Naive thymus-derived CD4-positive, alpha-beta T cell (primary cell): ENCODE results near the gene APOA5. TPM values are rescaled to one million over a fixed set of nuclear protein-coding genes. Genes with fewer than 3 reads are reported as not detected.

ENCODE experiments used
- ATAC-seq: fragments of 150-1000 bp; cut with Tn5 transposase; 2 replicates; pipeline ENCODE4 v1.10.0; 2021; ENCODE audit warnings: mild to moderate bottlenecking, moderate library complexity
- CTCF ChIA-PET: fragments of 350-600 bp; sonication (Branson Sonifier 250); formaldehyde crosslinking; loops from one replicate; lab custom pipeline; 2021; ENCODE audit warnings: antibody characterized with exemption; lab: Charles Lee
- POLR2A ChIA-PET: fragments of 350-600 bp; sonication (Branson Sonifier 250); formaldehyde crosslinking; loops from one replicate; lab custom pipeline; 2021; ENCODE audit warnings: antibody characterized with exemption, inconsistent platforms; lab: Charles Lee
- DNase-seq, 9 donors: peaks; one replicate each; pipeline versions ENCODE4 v3.0.0 to v3.0.0-alpha.2; 2020 to 2022; ENCODE audit warnings: mixed read lengths in 1 of 9
- H3K27ac ChIP-seq: one replicate; pipeline ENCODE4 v1.7.0; 2013; ENCODE audit warnings: mild to moderate bottlenecking, low read depth, low read length, moderate library complexity
- H3K27me3 ChIP-seq, 2 donors: one replicate each; pipeline ENCODE4 v1.7.0; 2013; ENCODE audit warnings: low read length in 2 of 2, mild to moderate bottlenecking in 2 of 2, moderate library complexity in 2 of 2; ENCODE audit not compliant: control insufficient read depth in 2 of 2, insufficient read depth in 2 of 2
- H3K36me3 ChIP-seq, 3 experiments: 1 replicate in 2 of 3; 2 replicates in 1 of 3; pipeline ENCODE4 v1.7.0; 2013; ENCODE audit warnings: low read length in 3 of 3, mild to moderate bottlenecking in 3 of 3, moderate library complexity in 1 of 3; ENCODE audit not compliant: insufficient read depth in 3 of 3, control insufficient read depth in 2 of 3
- H3K4me1 ChIP-seq, 2 donors: one replicate each; pipeline ENCODE4 v1.7.0; 2013; ENCODE audit warnings: low read length in 2 of 2, mild to moderate bottlenecking in 2 of 2, moderate library complexity in 1 of 2; ENCODE audit not compliant: control insufficient read depth in 2 of 2, insufficient read depth in 2 of 2
- H3K4me3 ChIP-seq: 2 replicates; pipeline ENCODE4 v1.7.0; 2013; ENCODE audit warnings: mild to moderate bottlenecking, low read length
- H3K9me3 ChIP-seq, 3 experiments: 1 replicate in 2 of 3; 2 replicates in 1 of 3; pipeline ENCODE4 v1.7.0; 2013; ENCODE audit warnings: low read length in 3 of 3; ENCODE audit not compliant: control insufficient read depth in 2 of 3
- H3K27ac Mint-ChIP-seq, 9 donors: one replicate each; pipeline ENCODE4 v1.8.0; 2020 to 2022; ENCODE audit warnings: mixed read lengths in 9 of 9, mild to moderate bottlenecking in 8 of 9, moderate library complexity in 5 of 9, inconsistent platforms in 2 of 9
- H3K27me3 Mint-ChIP-seq, 5 donors: one replicate each; pipeline ENCODE4 v1.8.0; 2021 to 2022; ENCODE audit warnings: mixed read lengths in 5 of 5, mild to moderate bottlenecking in 1 of 5
- H3K36me3 Mint-ChIP-seq, 5 donors: one replicate each; pipeline ENCODE4 v1.8.0; 2020 to 2022; ENCODE audit warnings: mixed read lengths in 5 of 5, mild to moderate bottlenecking in 3 of 5, inconsistent platforms in 1 of 5
- H3K4me1 Mint-ChIP-seq, 7 donors: one replicate each; pipeline ENCODE4 v1.8.0; 2020 to 2022; ENCODE audit warnings: mixed read lengths in 7 of 7, mild to moderate bottlenecking in 3 of 7, inconsistent platforms in 1 of 7
- H3K4me3 Mint-ChIP-seq, 10 donors: one replicate each; pipeline ENCODE4 v1.8.0; 2020 to 2022; ENCODE audit warnings: mild to moderate bottlenecking in 10 of 10, mixed read lengths in 10 of 10, moderate library complexity in 6 of 10, inconsistent platforms in 2 of 10
- H3K9me3 Mint-ChIP-seq, 11 donors: one replicate each; pipeline ENCODE4 v1.8.0; 2020 to 2022; ENCODE audit warnings: mixed read lengths in 11 of 11, mild to moderate bottlenecking in 4 of 11, inconsistent platforms in 1 of 11, moderate library complexity in 1 of 11
- intact Hi-C, 2 donors: fragments of 100-400 bp; cut with micrococcal nuclease; formaldehyde crosslinking; loops; one replicate each; pipeline ENCODE4 v1.15.1; 2023
- polyA plus RNA-seq, 2 donors: library from polyadenylated mRNA; unstranded; fragments of 300-500 nt; fragmentation: Illumina TruSeq; gene quantifications; one replicate each; pipeline ENCODE4 v1.2.3, GENCODE V29; 2021
- total RNA-seq, 6 experiments: library from RNA in 5 of 6; stranded (reverse) in 5 of 6; gene quantifications; 1 replicate in 5 of 6; 2 replicates in 1 of 6; pipeline ENCODE4 v1.2.3 and lab custom pipeline; 2021 to 2026

Gene APOA5
- total RNA-seq (not detected), polyA plus RNA-seq (not detected), total RNA-seq (lab: John Stamatoyannopoulos, UW) (not detected)

GRCh38 chr11:116791813-116792143 lies at the start of gene APOA5:
Gene APOA5, minus strand, starts transcription at chr11:116791879. Its CDS starts 19 bp downstream, at chr11:116791860.
- Mint-ChIP-seq H3K9me3 (peaks cover 0 to 4% (median 0%) of the 10 kb centered on the region in 11 donors), H3K27ac (peak within 1 kb of the TSS in 3 of 9 donors; percentile 38 to 88 (median 59)), H3K4me1 (peaks cover 15 to 30% (median 24%) of the 10 kb centered on the region in 7 donors), H3K36me3 (peaks cover 0 to 4% (median 4%) of the 10 kb centered on the region in 5 donors), H3K4me3 (peak within 1 kb of the TSS in 8 of 10 donors; percentile 12 to 68 (median 40)), H3K27me3 (peaks cover 0 to 4% (median 0%) of the 10 kb centered on the region in 5 donors)
- peaks cover 0 to 3% (median 0%) of the 10 kb centered on the region in 3 experiments for H3K36me3 ChIP-seq
- no peaks in the 10 kb centered on the region for H3K27me3 ChIP-seq
- peaks cover 10 to 20% of the 10 kb centered on the region in 2 donors for H3K4me1 ChIP-seq
- no peak for DNase-seq
- no peak within 1 kb of the TSS for H3K4me3 ChIP-seq
- H3K9me3 ChIP-seq: no peaks in the 10 kb centered on the region
- intact Hi-C loops: loop anchor here (1.0 to 2.0 kb wide), 6 partner anchors 45 to 435 kb away; no protein-coding TSS in a partner anchor
- no peak within 1 kb of the TSS for H3K27ac ChIP-seq
- CTCF ChIA-PET: interaction anchor here (0.8 to 5.8 kb wide), 16 partner anchors 8 to 435 kb away, joined by 3 to 66 read pairs (median 7); partner anchors contain the start of genes APOA1 and SIDT2
- no peak for ATAC-seq
- POLR2A ChIA-PET: interaction anchor here (0.5 to 2.4 kb wide), 5 partner anchors 18 to 307 kb away, joined by 3 to 15 read pairs (median 5); partner anchors contain the start of genes APOA1, BUD13 and SIK3

GRCh38 chr11:116840746-116841296 lies 49.1 kb upstream of the APOA5 start:
- peaks cover 4 to 5% of the 10 kb centered on the region in 2 donors for H3K4me1 ChIP-seq
- intact Hi-C loops: loop anchor here in 1 of 2 donors (1.0 kb wide), 1 partner anchor 265 kb away; no protein-coding TSS in a partner anchor
- ChIA-PET CTCF (interaction anchor here (0.7 kb wide), 1 partner anchor 38 kb away, joined by 3 read pairs; no protein-coding TSS in a partner anchor), POLR2A (interaction anchor here (1.3 kb wide), 1 partner anchor 9 kb away, joined by 4 read pairs; no protein-coding TSS in a partner anchor)
- Mint-ChIP-seq H3K4me1 (peaks cover 0 to 14% (median 4%) of the 10 kb centered on the region in 7 donors), H3K27me3 (no peaks in the 10 kb centered on the region), H3K27ac (no peak overlapping the region), H3K4me3 (no peak overlapping the region), H3K9me3 (no peaks in the 10 kb centered on the region), H3K36me3 (peaks cover under 1 to 20% (median 7%) of the 10 kb centered on the region in 5 donors)
- DNase-seq (no peak), ATAC-seq (no peak)
- H3K27ac ChIP-seq: no peak overlapping the region
- peaks cover 0 to 20% (median 6%) of the 10 kb centered on the region in 3 experiments for H3K36me3 ChIP-seq
- no peaks in the 10 kb centered on the region for H3K27me3 ChIP-seq
- H3K4me3 ChIP-seq: no peak overlapping the region
- no peaks in the 10 kb centered on the region for H3K9me3 ChIP-seq

GRCh38 chr11:116840224-116840745 lies 48.6 kb upstream of the APOA5 start:
- ChIA-PET POLR2A (interaction anchor here (0.8 to 1.3 kb wide), 2 partner anchors 9 to 11 kb away, joined by 3 to 4 read pairs; no protein-coding TSS in a partner anchor), CTCF (no interaction called here)
- H3K36me3 Mint-ChIP-seq: peaks cover 0 to 14% (median 5%) of the 10 kb centered on the region in 5 donors
- intact Hi-C loops: loop anchor here in 1 of 2 donors (1.0 kb wide), 1 partner anchor 266 kb away; no protein-coding TSS in a partner anchor
- Histone ChIP-seq H3K36me3 (peaks cover 0 to 15% (median under 1%) of the 10 kb centered on the region in 3 experiments), H3K4me3 (no peak overlapping the region), H3K27me3 (no peaks in the 10 kb centered on the region), H3K27ac (no peak overlapping the region), H3K9me3 (no peaks in the 10 kb centered on the region), H3K4me1 (peaks cover 4 to 7% of the 10 kb centered on the region in 2 donors)
- no peaks in the 10 kb centered on the region for H3K27me3 Mint-ChIP-seq
- no peaks in the 10 kb centered on the region for H3K9me3 Mint-ChIP-seq
- no peak overlapping the region for H3K4me3 Mint-ChIP-seq
- ATAC-seq (no peak), DNase-seq (no peak)
- peak overlapping the region in 2 of 9 donors; percentile 0 to 12 for H3K27ac Mint-ChIP-seq
- peaks cover 0 to 15% (median 8%) of the 10 kb centered on the region in 7 donors for H3K4me1 Mint-ChIP-seq

DNA sequence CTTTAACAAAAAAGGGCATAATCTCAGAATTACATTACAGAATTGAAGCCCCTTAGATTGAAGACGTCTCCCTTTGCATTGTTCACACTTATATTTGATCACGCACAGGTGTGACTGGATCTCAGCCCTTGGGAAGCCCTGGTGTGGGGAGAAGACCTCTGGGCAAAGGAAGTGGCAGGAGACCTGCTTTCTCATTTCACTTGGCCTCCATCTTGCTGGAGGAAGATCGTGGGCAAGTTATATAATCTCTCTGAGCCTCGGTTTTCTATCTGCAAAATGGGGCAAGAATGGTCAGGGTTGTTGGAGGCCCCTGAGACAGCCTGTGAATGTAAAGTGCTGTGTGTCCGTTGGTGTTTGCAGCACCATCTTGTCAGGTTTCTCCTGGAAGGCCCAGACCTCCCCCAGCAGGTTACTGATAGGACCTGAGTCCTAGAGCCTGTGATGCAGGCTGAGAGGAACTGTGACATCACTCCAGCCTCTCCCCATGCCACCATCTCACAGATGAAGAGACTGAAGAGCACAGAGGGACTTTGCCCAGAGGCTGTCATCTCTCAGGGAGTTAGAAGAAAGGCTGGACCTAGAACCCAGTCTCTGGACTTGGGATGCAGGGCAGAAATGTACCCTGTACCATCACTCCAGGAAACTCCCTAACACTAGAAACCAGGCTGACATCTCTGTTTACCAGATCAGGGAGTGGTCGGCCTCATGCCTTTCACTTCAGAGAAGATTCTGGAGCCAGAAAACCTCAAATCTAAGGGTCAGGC lies 46.8 kb upstream of the APOA5 start:
- no peaks in the 10 kb centered on the region for H3K9me3 ChIP-seq
- peaks cover 0 to 4% (median 0%) of the 10 kb centered on the region in 5 donors for H3K27me3 Mint-ChIP-seq
- H3K9me3 Mint-ChIP-seq: no peaks in the 10 kb centered on the region

GRCh38 chr11:116837231-116838091 lies 45.8 kb upstream of the APOA5 start, which contains the start of gene APOA1:
Gene APOA1, minus strand, starts transcription at chr11:116837622. Its CDS starts 235 bp downstream, at chr11:116837387.
- H3K36me3 ChIP-seq: no peaks in the 10 kb centered on the region
- Mint-ChIP-seq H3K4me3 (peak within 1 kb of the TSS in 1 of 10 donors; percentile 35), H3K4me1 (peaks cover 4 to 17% (median 14%) of the 10 kb centered on the region in 7 donors), H3K27ac (peak within 1 kb of the TSS in 2 of 9 donors; percentile 36 to 51), H3K36me3 (no peaks in the 10 kb centered on the region), H3K9me3 (no peaks in the 10 kb centered on the region), H3K27me3 (peaks cover 0 to 4% (median 0%) of the 10 kb centered on the region in 5 donors)
- intact Hi-C loops: loop anchor here (5.0 kb wide), 3 partner anchors 105 to 390 kb away; partner anchors contain the start of gene SIK3 (in 1 of the 2)
- POLR2A ChIA-PET: interaction anchor here (0.5 to 3.6 kb wide), 5 partner anchors 16 to 1467 kb away, joined by 3 to 49 read pairs (median 14); partner anchors contain the start of genes APOA5 and ZPR1
- DNase-seq (no peak), ATAC-seq (no peak)
- H3K27me3 ChIP-seq: no peaks in the 10 kb centered on the region
- no peak within 1 kb of the TSS for H3K4me3 ChIP-seq
- H3K27ac ChIP-seq: no peak within 1 kb of the TSS
- peaks cover 4 to 9% of the 10 kb centered on the region in 2 donors for H3K4me1 ChIP-seq
- no peaks in the 10 kb centered on the region for H3K9me3 ChIP-seq
- CTCF ChIA-PET: interaction anchor here (1.4 to 3.3 kb wide), 3 partner anchors 15 to 390 kb away, joined by 6 to 66 read pairs (median 51); partner anchors contain the start of gene APOA5

More for the DNA sequence above, 46.8 kb upstream of the APOA5 start:
- H3K4me3 Mint-ChIP-seq: peak overlapping the region in 1 of 10 donors; percentile 35
- intact Hi-C loops: loop anchor here (5.0 kb wide), 3 partner anchors 106 to 389 kb away; partner anchors contain the start of gene SIK3 (in 1 of the 2)
- peaks cover 0 to 2% (median 0%) of the 10 kb centered on the region in 3 experiments for H3K36me3 ChIP-seq
- peak overlapping the region in 2 of 9 donors; percentile 36 to 51 for H3K27ac Mint-ChIP-seq
- ATAC-seq: no peak
- ChIA-PET POLR2A (no interaction called here), CTCF (no interaction called here)
- H3K4me1 Mint-ChIP-seq: peaks cover 4 to 17% (median 14%) of the 10 kb centered on the region in 7 donors
- peaks cover 0 to 5% (median 1%) of the 10 kb centered on the region in 5 donors for H3K36me3 Mint-ChIP-seq
- H3K27ac ChIP-seq: no peak overlapping the region
- DNase-seq: no peak
- no peaks in the 10 kb centered on the region for H3K27me3 ChIP-seq
- H3K4me1 ChIP-seq: peaks cover 4 to 9% of the 10 kb centered on the region in 2 donors
- no peak overlapping the region for H3K4me3 ChIP-seq
